Keratinocyte (primary cell): ENCODE data around the gene PHLDB3.

Experiments
- CTCF ChIP-seq, 3 experiments: IDR thresholded peaks in 1 of 3; conservative IDR thresholded peaks in 1 of 3; optimal IDR thresholded peaks in 1 of 3; 2 replicates in 2 of 3; 3 replicates in 1 of 3; pipeline versions ENCODE3 to v1.5.1; 2011; ENCODE audit warnings: low read length in 3 of 3, mild to moderate bottlenecking in 3 of 3, moderate library complexity in 2 of 3, control low read depth in 1 of 3, inconsistent platforms in 1 of 3; ENCODE audit not compliant: insufficient read depth in 2 of 3; ENCODE audit errors: extremely low read depth in 1 of 3
- EZH2 ChIP-seq: IDR thresholded peaks from one replicate; pipeline ENCODE4 v1.6.1; 2012; ENCODE audit warnings: inconsistent platforms, mild to moderate bottlenecking, low read length, moderate library complexity

- TF ChIP-seq CTCF (optimal IDR thresholded peaks at IDR 0.05 in 1 of 3, IDR thresholded peaks at IDR 0.05 in 1 of 3, conservative IDR thresholded peaks at IDR 0.05 in 1 of 3; ENCODE audit: extremely low read depth in 1 of 3, insufficient read depth in 2 of 3, low read length in 3 of 3) (no peak), EZH2 (no peak)
Measured at GRCh38 chr19:43479226-43479625, 25.3 kb downstream of the PHLDB3 start.
